Keratinocyte (primary cell): ENCODE data around the gene HSH2D. TPM values are rescaled to one million over a fixed set of nuclear protein-coding genes. Genes with fewer than 3 reads are reported as not detected.

Experiments used
- DNase-seq: peaks from one replicate; pipeline ENCODE4 v3.0.0-alpha.2; 2011; ENCODE audit warnings: low read depth, missing footprints, low spot score
- FAIRE-seq: peaks from 2 replicates; lab custom pipeline; 2011; peaks lifted over from hg19 to GRCh38; lab: Jason Lieb, UNC
- H2AFZ ChIP-seq: 2 replicates; pipeline ENCODE4 v1.6.0; 2012; ENCODE audit warnings: low read length, control low read depth, inconsistent platforms; ENCODE audit not compliant: control insufficient read depth
- H3K27ac ChIP-seq: 2 replicates; pipeline ENCODE4 v1.5.1; 2011; ENCODE audit warnings: low read length; ENCODE audit not compliant: control insufficient read depth, insufficient read depth
- H3K27me3 ChIP-seq: 3 replicates; pipeline ENCODE4 v1.6.0; 2011; ENCODE audit warnings: low read length; ENCODE audit not compliant: control insufficient read depth, insufficient read depth; ENCODE audit errors: extremely low read depth
- H3K36me3 ChIP-seq, 2 experiments: 2 replicates in 1 of 2; 3 replicates in 1 of 2; pipeline ENCODE4 v1.5.1; 2011; ENCODE audit warnings: low read length in 2 of 2, mild to moderate bottlenecking in 1 of 2; ENCODE audit not compliant: control insufficient read depth in 2 of 2, insufficient read depth in 2 of 2; ENCODE audit errors: extremely low read depth in 1 of 2
- H3K4me1 ChIP-seq: 3 replicates; pipeline ENCODE4 v1.5.1; 2011; ENCODE audit warnings: low read length; ENCODE audit not compliant: control insufficient read depth, insufficient read depth; ENCODE audit errors: extremely low read depth
- H3K4me2 ChIP-seq: 3 replicates; pipeline ENCODE4 v1.6.0; 2011; ENCODE audit warnings: low read depth, low read length; ENCODE audit not compliant: control insufficient read depth, insufficient read depth; ENCODE audit errors: extremely low read depth
- H3K4me3 ChIP-seq, 3 experiments: fragments of 200-600 bp in 1 of 3; sonication (generic) in 1 of 3; 2 replicates in 2 of 3; 3 replicates in 1 of 3; pipeline ENCODE4 v1.5.1; 2011 to 2016; ENCODE audit warnings: low read length in 3 of 3, mild to moderate bottlenecking in 3 of 3, control low read depth in 2 of 3, inconsistent platforms in 1 of 3, low read depth in 1 of 3, mixed read lengths in 1 of 3, mixed run types in 1 of 3, moderate library complexity in 1 of 3; ENCODE audit not compliant: control insufficient read depth in 2 of 3, insufficient read depth in 2 of 3; ENCODE audit errors: extremely low read depth in 1 of 3
- H3K79me2 ChIP-seq: 2 replicates; pipeline ENCODE4 v1.6.0; 2012; ENCODE audit warnings: low read length; ENCODE audit not compliant: control insufficient read depth, insufficient read depth
- H3K9ac ChIP-seq: 3 replicates; pipeline ENCODE4 v1.6.0; 2011; ENCODE audit warnings: low read length; ENCODE audit not compliant: control insufficient read depth, insufficient read depth; ENCODE audit errors: extremely low read depth
- H3K9me1 ChIP-seq: 3 replicates; pipeline ENCODE4 v1.6.0; 2011; ENCODE audit warnings: low read length; ENCODE audit not compliant: control insufficient read depth, insufficient read depth; ENCODE audit errors: extremely low read depth
- H3K9me3 ChIP-seq: 2 replicates; pipeline ENCODE4 v1.5.1; 2012; ENCODE audit warnings: low read depth, low read length; ENCODE audit not compliant: control insufficient read depth
- H4K20me1 ChIP-seq: 3 replicates; pipeline ENCODE4 v1.6.0; 2011; ENCODE audit warnings: low read length; ENCODE audit not compliant: control insufficient read depth, insufficient read depth; ENCODE audit errors: extremely low read depth
- EZH2 ChIP-seq: IDR thresholded peaks from one replicate; pipeline ENCODE4 v1.6.1; 2012; ENCODE audit warnings: inconsistent platforms, mild to moderate bottlenecking, low read length, moderate library complexity
- dilution Hi-C: fragments of 300-500 bp; cut with MboI; formaldehyde crosslinking; loops from one replicate; pipeline ENCODE4 v1.7.0; 2020; ENCODE audit warnings: low sequenced_read_pairs; ENCODE audit not compliant: extremely low pct_ligation_motif_present
- polyA plus RNA-seq, 5 experiments: library from polyadenylated mRNA; depleted of rRNA in 3 of 5; stranded (reverse) in 3 of 5; stranded (forward) in 1 of 5; unstranded in 1 of 5; fragments of >200 nt; gene quantifications; 1 replicate in 1 of 5; 2 replicates in 3 of 5; 3 replicates in 1 of 5; pipeline versions ENCODE4 v1.2.1 to v1.2.3, GENCODE V29; 2011 to 2012; ENCODE audit warnings: missing spikeins in 2 of 5, low read depth in 1 of 5, low replicate concordance in 1 of 5
- TF ChIP-seq, protein P1 (sequence below), 3 experiments: IDR thresholded peaks in 1 of 3; conservative IDR thresholded peaks in 1 of 3; optimal IDR thresholded peaks in 1 of 3; 2 replicates in 2 of 3; 3 replicates in 1 of 3; pipeline versions ENCODE3 to v1.5.1; 2011; ENCODE audit warnings: low read length in 3 of 3, mild to moderate bottlenecking in 3 of 3, moderate library complexity in 2 of 3, control low read depth in 1 of 3, inconsistent platforms in 1 of 3; ENCODE audit not compliant: insufficient read depth in 2 of 3; ENCODE audit errors: extremely low read depth in 1 of 3

HSH2D gene
- polyA plus RNA-seq, 1 donor (not counting 4 experiments of a cell fraction or from before 2014, with no cell fraction given), result 1.1 TPM

DNA sequence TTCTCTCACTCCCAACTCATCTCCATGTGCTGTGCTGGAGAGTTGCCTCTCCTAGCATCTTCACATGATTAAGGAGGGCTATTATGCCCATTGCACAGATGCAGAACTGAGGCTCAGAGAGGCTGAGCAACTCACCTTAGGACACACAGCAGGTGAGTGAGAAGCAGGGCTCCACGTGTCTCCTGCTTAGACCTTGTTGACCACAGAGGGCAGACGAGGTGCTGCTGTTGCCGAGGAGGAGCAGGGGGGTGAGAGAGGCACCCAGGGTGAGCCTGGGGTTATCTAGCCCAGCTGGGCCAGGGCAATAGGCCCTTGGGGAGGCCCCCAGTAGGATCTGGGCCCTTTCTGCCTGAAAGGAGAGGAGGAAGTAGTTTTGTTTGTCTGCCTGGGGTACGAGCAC is 2.4 kb upstream of the HSH2D start:
- Histone ChIP-seq H3K9me3 (no peaks in the 10 kb centered on the region), H3K36me3 (no peaks in the 10 kb centered on the region), H4K20me1 (no peaks in the 10 kb centered on the region), H3K27me3 (no peaks in the 10 kb centered on the region), H3K4me1 (peaks cover 5% of the 10 kb centered on the region), H3K27ac (no peak overlapping the region), H3K4me3 (no peak overlapping the region), H3K9ac (no peak overlapping the region), H2AFZ (no peak overlapping the region), H3K79me2 (no peaks in the 10 kb centered on the region), H3K4me2 (no peak overlapping the region), H3K9me1 (no peaks in the 10 kb centered on the region)
- DNase-seq, result no peak
- TF ChIP-seq EZH2, result no peak
- TF ChIP-seq, protein P1, sequence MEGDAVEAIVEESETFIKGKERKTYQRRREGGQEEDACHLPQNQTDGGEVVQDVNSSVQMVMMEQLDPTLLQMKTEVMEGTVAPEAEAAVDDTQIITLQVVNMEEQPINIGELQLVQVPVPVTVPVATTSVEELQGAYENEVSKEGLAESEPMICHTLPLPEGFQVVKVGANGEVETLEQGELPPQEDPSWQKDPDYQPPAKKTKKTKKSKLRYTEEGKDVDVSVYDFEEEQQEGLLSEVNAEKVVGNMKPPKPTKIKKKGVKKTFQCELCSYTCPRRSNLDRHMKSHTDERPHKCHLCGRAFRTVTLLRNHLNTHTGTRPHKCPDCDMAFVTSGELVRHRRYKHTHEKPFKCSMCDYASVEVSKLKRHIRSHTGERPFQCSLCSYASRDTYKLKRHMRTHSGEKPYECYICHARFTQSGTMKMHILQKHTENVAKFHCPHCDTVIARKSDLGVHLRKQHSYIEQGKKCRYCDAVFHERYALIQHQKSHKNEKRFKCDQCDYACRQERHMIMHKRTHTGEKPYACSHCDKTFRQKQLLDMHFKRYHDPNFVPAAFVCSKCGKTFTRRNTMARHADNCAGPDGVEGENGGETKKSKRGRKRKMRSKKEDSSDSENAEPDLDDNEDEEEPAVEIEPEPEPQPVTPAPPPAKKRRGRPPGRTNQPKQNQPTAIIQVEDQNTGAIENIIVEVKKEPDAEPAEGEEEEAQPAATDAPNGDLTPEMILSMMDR (optimal IDR thresholded peaks at IDR 0.05 in 1 of 3, IDR thresholded peaks at IDR 0.05 in 1 of 3, conservative IDR thresholded peaks at IDR 0.05 in 1 of 3; ENCODE audit: extremely low read depth in 1 of 3, insufficient read depth in 2 of 3, low read length in 3 of 3), result no peak
- no peak for FAIRE-seq
- dilution Hi-C loops, result no loop called here

DNA sequence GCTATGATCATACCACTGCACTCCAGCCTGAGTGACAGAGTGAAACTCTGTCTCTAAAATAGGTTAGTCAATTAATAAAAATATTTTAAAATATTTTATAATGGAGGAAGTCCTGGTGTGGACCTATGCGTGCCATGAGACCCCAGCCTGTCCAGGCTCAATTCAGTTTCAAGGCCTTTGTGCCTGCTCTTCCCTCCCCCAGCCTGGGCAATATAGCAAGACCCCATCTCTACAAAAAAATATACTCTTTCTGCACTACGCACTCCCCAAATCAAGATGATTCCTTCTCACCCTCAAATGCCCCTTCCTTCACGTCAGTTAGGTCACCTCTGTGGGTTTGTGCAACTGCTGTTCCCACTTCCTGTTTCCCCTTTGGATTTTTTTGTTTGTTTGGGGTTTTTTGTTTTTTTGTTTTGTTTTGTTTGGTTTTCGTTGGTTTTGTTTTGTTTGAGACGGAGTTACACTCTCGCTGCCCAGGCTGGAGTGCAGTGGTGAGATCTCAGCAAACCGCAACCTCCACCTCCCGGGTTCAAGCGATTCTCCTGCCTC is 1.4 kb upstream of the HSH2D start:
- Histone ChIP-seq H3K27me3 (no peaks in the 10 kb centered on the region), H3K9ac (no peak overlapping the region), H3K4me3 (no peak overlapping the region), H3K79me2 (no peaks in the 10 kb centered on the region), H3K9me3 (no peaks in the 10 kb centered on the region), H3K27ac (no peak overlapping the region), H3K4me1 (peaks cover 5% of the 10 kb centered on the region), H3K36me3 (no peaks in the 10 kb centered on the region), H2AFZ (no peak overlapping the region), H4K20me1 (no peaks in the 10 kb centered on the region), H3K4me2 (no peak overlapping the region), H3K9me1 (no peaks in the 10 kb centered on the region)
- no peak for DNase-seq
- dilution Hi-C loops, result no loop called here
- TF ChIP-seq EZH2, result no peak
- TF ChIP-seq, protein P1 (optimal IDR thresholded peaks at IDR 0.05 in 1 of 3, IDR thresholded peaks at IDR 0.05 in 1 of 3, conservative IDR thresholded peaks at IDR 0.05 in 1 of 3; ENCODE audit: extremely low read depth in 1 of 3, insufficient read depth in 2 of 3, low read length in 3 of 3), result no peak
- FAIRE-seq, result no peak
